ENCODE results near the gene C2orf74.

GRCh38 chr2:61116302-61116701 is 45.7 kb upstream of the C2orf74 start:
- TF ChIP-seq CTCF (IDR thresholded peaks at IDR 0.05) (no peak), SIN3A (IDR thresholded peaks at IDR 0.05; ENCODE audit: borderline replicate concordance, insufficient read depth, low read depth, low read length) (no peak)
